GM18502 (cell line): ENCODE data around the gene PKN3.
"Not testable (repeated sequence)": the region's sequence is repeated elsewhere in the genome, so short reads cannot be mapped to it uniquely, and the experiment has no call there.

ENCODE experiments used
- ATAC-seq: cut with Tn5 transposase; IDR thresholded peaks from one replicate; pipeline ENCODE4 v1.9.1; 2021; ENCODE audit warnings: mild to moderate bottlenecking; ENCODE audit not compliant: unreplicated experiment, poor library complexity

Gene PKN3

GRCh38 chr9:128689820-128690683 is 12.3 kb upstream of the PKN3 start:
- no peak for ATAC-seq

- no peak for ATAC-seq
Observed at GRCh38 chr9:128690684-128691034, 11.6 kb upstream of the PKN3 start.

- not testable (repeated sequence) for ATAC-seq
Observed at GRCh38 chr9:128693738-128694137, 8.6 kb upstream of the PKN3 start.

- ATAC-seq, result no peak
Observed at GRCh38 chr9:128694344-128694743, 8.0 kb upstream of the PKN3 start.

- no peak for ATAC-seq
Observed at GRCh38 chr9:128696923-128697707, 5.2 kb upstream of the PKN3 start.

- not testable (repeated sequence) for ATAC-seq
Observed at GRCh38 chr9:128699096-128699795, 3.1 kb upstream of the PKN3 start.

- ATAC-seq, result no peak
Observed at GRCh38 chr9:128701227-128701854, 962 bp upstream of the PKN3 start.

- peak; percentile 30 for ATAC-seq
Observed at GRCh38 chr9:128702949-128703615, 779 bp downstream of the PKN3 start.

GRCh38 chr9:128703616-128704355 is 1.5 kb downstream of the PKN3 start:
- no peak for ATAC-seq

GRCh38 chr9:128704356-128704670 is 2.0 kb downstream of the PKN3 start:
- no peak for ATAC-seq

- ATAC-seq, result no peak
Observed at GRCh38 chr9:128705051-128705965, 3.0 kb downstream of the PKN3 start.

GRCh38 chr9:128706045-128706444 is 3.7 kb downstream of the PKN3 start:
- no peak for ATAC-seq

- ATAC-seq, result no peak
Observed at GRCh38 chr9:128706671-128707381, 4.5 kb downstream of the PKN3 start.

GRCh38 chr9:128707446-128707845 is 5.1 kb downstream of the PKN3 start:
- ATAC-seq, result no peak

- no peak for ATAC-seq
Observed at GRCh38 chr9:128712451-128713410, 10.4 kb downstream of the PKN3 start.

- no peak for ATAC-seq
Observed at GRCh38 chr9:128713411-128713780, 11.1 kb downstream of the PKN3 start.
